NCI-H2196 (cell line): Measurements from ENCODE around the gene TMEM72.
"Not testable (repeated sequence)": the region's sequence is repeated elsewhere in the genome, so short reads cannot be mapped to it uniquely, and the experiment has no call there.

ENCODE experiments used
- DNase-seq: peaks from one replicate; lab custom pipeline; 2025; ENCODE audit not compliant: unreplicated experiment; lab: John Stamatoyannopoulos, UW

TMEM72 gene

DNA sequence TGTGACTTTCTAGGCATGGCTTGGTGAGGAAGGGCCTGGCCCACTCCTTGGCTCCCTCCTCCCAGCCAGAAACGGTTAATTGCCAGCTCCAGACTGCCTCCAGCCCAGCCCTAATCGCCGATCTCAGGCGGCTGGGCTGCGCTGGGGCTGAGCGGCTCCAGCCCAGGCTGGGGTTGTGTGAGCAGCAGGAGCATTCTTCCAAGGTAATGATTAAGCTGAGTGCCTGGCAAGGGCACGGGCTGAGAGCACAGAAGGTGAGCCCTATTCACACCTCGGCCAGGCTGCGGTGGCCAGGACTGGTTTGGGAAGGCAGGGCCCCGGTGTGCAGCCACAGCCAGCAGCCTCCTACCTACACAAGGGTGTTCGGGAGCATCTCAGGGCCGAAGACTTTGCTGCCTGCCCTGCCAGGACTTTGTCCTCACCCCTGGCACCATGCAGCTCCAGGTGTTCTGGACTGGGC lies at the start of gene TMEM72:
Gene TMEM72 (plus strand): TSS at position 257 of the 460 bp plus-strand sequence. CDS start 176 bp downstream, at position 433.
- DNase-seq, result no peak

GRCh38 chr10:44862006-44862751 lies 49.0 kb upstream of the TMEM72 start:
- no peak for DNase-seq

DNA sequence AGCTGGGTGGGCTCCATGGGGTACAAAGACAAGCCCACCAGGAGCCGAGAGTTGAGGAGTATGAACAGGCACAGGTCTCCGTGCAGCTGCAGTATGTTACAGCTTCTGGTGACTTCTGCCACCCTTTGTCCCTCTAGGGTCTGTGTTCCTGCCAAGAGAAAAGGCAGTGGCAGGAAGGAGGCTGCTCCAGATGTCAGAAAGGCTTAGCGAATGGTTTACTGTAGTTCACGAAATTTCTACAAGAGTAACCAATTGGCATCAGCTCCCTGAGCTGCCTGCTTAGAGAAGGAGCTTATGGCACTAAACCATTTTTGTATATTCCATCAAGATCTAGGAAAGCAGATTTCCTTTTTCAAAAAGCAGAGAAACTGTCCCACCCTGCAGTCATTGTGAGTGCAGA lies 48.2 kb upstream of the TMEM72 start:
- no peak for DNase-seq

DNA sequence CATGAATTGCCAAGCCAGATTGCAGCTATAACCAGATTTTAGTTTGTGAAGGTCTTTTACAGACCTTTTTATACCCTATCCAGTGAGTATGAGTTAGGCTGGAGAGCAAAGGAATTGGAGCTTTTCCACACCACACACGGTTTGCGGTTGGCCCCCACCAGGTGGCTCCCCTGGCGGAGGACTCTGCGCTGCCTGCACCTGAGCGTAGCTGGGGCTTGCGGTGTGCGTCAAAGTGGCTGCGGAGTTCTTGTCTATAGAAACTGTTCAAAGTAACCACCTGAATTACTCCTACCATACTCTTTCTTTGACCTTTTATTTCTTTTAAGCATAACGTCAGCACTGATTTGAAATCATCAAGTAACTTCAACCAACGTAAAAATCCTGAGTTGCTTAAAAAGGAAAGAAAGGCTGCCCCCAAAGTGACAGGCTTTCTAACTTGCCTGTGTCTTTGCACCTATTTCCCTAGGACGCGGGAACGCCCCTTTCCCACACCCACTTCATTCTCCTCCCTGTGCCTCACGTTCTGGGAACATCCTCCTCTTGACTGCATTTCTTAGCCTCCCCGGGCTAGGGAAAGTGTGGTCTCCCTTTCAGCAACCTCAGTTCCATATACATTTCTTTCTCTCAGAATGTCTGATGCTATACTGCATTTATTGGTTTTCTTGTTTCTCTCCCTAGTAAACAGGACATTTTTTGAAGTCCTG lies 47.6 kb upstream of the TMEM72 start:
- no peak for DNase-seq

DNA sequence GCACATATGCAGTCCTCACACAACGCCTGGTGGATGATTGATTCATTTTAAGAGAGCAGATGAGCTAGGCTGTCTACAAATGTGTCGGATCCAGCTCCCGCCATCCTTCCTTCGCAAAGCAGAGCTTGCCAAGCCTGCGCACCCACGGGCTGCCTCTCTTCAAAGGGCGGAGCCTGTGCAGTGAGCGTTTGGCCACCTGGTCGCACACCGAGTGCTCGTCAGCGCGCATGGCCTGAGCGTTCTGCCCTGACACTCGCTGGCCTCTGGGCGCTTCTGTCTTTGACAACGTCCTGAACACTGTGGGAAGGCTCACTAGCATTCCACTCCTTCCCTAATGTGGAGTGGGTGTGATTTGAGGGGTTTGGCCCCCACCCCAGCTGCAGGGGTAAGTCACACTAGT lies 47.1 kb upstream of the TMEM72 start:
- DNase-seq, result peak; percentile 63

GRCh38 chr10:44864637-44865288 lies 46.4 kb upstream of the TMEM72 start:
- DNase-seq, result peak; percentile 77

- DNase-seq, result no peak
Measured at GRCh38 chr10:44865289-44865671, 45.9 kb upstream of the TMEM72 start.

GRCh38 chr10:44866367-44866766 lies 44.8 kb upstream of the TMEM72 start:
- DNase-seq, result not testable (repeated sequence)

DNA sequence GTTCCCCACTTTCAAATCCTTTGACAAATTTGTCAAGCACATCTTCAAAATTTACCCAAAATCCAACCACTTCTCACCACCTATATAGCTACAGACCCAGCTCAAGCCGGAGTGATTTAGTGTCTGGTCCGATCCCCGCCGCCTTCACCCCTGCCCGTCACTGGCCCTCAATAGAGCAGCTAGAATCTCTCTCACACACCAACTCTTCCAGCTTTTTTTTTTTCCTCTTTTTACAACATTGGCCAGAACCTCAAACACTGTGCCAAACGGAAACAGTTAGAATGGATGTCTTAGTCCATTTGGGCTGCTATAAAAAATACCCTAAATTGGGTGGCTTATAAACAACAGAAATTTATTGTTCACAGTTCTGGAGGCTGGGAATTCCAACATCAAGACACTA lies 41.1 kb upstream of the TMEM72 start:
- no peak for DNase-seq

- DNase-seq, result no peak
Measured at GRCh38 chr10:44873160-44873559, 38.0 kb upstream of the TMEM72 start.

DNA sequence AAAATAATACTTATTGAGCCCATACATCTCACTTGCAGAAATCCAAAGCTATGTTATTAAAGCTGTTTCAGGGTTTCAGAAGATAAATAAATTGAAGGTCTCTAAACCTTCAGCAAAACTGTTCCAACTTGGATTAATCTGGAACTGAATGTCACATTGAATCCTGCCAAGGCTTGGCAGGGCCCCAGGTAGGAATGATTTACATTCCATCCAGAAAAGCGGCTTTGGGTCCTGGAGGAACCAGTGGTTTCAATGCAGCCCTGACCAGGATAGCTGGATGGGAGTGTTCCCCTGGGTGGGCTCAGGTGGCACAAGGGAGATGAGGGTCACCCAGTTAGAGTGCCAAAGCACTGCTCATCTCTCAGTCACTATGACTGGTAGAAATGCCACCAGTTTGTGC lies 37.0 kb upstream of the TMEM72 start:
- no peak for DNase-seq

GRCh38 chr10:44878706-44879530 lies 32.2 kb upstream of the TMEM72 start:
- DNase-seq, result peak; percentile 62

GRCh38 chr10:44879531-44879899 lies 31.6 kb upstream of the TMEM72 start:
- DNase-seq, result no peak

DNA sequence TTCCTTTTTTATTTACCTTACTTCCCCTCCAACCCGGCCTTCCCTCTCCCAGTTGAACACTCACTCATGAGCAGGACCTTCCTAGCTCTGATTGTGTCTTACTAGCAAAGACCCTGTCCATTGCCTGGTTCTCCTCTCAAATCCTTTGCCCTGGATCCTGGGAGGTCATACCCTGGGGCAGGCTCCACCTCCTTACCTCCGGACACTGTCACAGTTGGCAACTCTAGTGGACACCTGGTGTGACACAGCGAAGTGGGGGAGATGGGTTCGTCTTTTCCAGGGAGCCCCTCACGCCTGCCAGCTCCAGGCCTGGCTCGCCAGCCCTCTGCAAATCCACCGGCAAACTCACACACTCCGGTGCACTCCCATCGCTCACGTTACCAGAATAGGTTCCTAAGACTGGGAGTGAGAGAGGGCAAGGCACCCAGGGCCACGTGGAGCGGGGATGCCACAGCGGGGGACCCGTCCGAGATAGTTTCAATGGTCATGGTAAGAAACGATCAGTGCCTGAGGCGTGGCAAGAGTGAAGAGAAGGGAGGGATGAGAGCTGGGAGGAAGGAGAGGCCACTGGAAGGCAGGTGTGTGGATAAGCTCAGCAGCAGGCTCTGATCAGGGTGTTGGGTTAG lies 30.9 kb upstream of the TMEM72 start:
- no peak for DNase-seq

GRCh38 chr10:44881649-44882048 lies 29.5 kb upstream of the TMEM72 start:
- DNase-seq, result no peak

DNA sequence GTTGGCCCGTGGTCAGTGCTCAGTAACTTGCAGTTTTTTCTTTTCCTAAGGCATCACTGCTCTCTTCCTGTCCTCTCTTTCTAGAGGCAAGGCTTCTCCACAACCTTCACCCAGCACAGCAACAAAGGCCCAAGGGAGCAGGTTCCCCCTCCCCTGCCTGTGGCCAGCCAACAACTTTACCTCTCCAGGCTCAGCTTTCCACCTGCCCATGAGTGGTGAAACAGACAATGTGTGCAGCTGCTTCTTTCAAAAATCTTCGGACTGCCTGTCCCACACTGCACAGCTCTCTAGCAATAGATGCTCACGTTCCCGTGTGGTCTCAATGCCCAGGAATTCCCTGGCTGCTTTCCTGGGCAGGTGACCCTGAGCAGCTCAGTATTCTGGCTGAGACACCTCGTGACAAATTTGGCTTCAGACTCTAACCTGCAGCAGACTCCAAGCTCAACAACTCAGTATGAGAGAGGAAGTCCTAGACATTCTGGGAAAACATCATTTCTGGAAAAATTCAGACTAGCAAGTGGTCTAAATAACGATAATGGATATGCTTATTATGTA lies 28.9 kb upstream of the TMEM72 start:
- peak; percentile 9 for DNase-seq

DNA sequence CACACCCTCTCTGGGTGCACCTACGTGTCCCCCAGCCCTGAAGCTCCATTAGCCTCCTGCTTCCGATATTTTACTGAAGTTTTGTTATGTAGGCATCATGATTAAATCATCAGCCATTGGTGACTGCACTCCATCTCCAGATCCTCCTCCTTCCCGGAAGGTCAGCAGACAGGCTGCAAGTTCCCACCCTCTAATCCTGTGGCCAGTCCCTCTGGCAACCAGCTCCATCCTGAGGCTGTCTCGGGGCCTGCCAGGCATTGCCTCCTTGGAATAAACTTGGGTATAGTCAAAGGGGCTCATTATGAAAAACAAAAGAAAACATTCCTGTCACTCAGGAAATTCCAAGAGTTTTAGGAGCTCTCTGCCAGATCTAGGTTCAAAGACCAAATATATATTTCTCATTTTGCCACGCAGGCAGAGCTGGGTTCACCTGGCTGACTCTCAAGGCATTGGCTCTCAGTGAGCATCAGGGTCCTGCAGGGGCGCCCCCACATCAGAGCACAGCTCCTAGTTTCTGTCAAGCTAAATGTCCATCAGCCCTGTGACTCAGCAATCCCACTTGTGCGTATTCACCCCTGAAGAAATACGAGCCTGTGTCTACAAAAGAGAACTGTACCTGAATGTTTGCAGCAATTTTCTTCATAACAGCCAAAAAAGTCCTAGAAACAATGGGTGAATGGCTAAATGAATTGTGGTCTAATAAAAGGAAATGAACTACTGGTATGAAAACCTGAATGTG lies 27.4 kb upstream of the TMEM72 start:
- no peak for DNase-seq

- no peak for DNase-seq
Measured at GRCh38 chr10:44885710-44886109, 25.4 kb upstream of the TMEM72 start.

DNA sequence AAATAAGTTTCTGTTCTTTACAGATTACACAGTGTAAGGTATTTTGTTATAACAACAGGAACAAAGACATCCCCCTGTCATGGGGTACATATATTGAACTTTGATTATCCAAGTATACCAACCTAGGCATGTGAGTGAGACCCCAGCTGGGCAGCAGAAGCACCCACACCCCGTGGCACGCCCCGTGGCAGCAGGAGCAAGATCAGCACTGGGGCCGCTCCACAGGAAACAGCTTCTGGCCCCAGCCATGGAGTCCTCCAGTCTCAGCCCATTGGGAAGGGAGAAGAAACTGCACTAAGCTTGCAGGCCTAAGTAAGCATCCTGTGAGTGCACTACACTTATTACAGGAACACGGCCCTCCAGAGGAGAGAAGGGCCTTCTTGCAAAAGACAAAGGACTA lies 24.2 kb upstream of the TMEM72 start:
- no peak for DNase-seq

- no peak for DNase-seq
Measured at GRCh38 chr10:44888886-44889285, 22.3 kb upstream of the TMEM72 start.
